CD14-positive monocyte (primary cell): ENCODE results near the gene EFCC1. TPM values are rescaled to one million over a fixed set of nuclear protein-coding genes. Genes with fewer than 3 reads are reported as not detected.

Experiments
- DNase-seq, 3 donors: peaks; one replicate each; pipeline ENCODE4 v3.0.0-alpha.2; 2011 to 2022
- H2AFZ ChIP-seq: 2 replicates; pipeline ENCODE4 v1.6.0; 2012; ENCODE audit warnings: mild to moderate bottlenecking, low read depth, low read length, inconsistent platforms; ENCODE audit not compliant: insufficient read depth, poor library complexity, severe bottlenecking
- H3K27ac ChIP-seq, 2 donors: 1 replicate in 1 of 2; 2 replicates in 1 of 2; pipeline ENCODE4 v1.5.1; 2012 to 2013; ENCODE audit warnings: low read length in 2 of 2, control low read depth in 1 of 2, inconsistent platforms in 1 of 2, low read depth in 1 of 2, mild to moderate bottlenecking in 1 of 2
- H3K27me3 ChIP-seq, 2 donors: one replicate each; pipeline versions ENCODE4 v1.6.0 to v1.6.1; 2011 to 2013; ENCODE audit warnings: low read length in 2 of 2; ENCODE audit not compliant: control insufficient read depth in 2 of 2, insufficient read depth in 2 of 2
- H3K36me3 ChIP-seq, 2 donors: replicated peaks in 1 of 2; 1 replicate in 1 of 2; 2 replicates in 1 of 2; pipeline versions ENCODE4 v1.5.1 to v1.6.1; 2012 to 2013; ENCODE audit warnings: low read length in 2 of 2, control low read depth in 1 of 2, inconsistent platforms in 1 of 2, mild to moderate bottlenecking in 1 of 2; ENCODE audit not compliant: insufficient read depth in 2 of 2, control insufficient read depth in 1 of 2
- H3K4me1 ChIP-seq, 2 donors: 1 replicate in 1 of 2; 2 replicates in 1 of 2; pipeline versions ENCODE4 v1.5.1 to v1.6.1; 2012 to 2013; ENCODE audit warnings: low read length in 2 of 2, control low read depth in 1 of 2, inconsistent platforms in 1 of 2, mild to moderate bottlenecking in 1 of 2, moderate library complexity in 1 of 2; ENCODE audit not compliant: insufficient read depth in 2 of 2, control insufficient read depth in 1 of 2
- H3K4me2 ChIP-seq: replicated peaks from 2 replicates; pipeline ENCODE3; 2012; ENCODE audit warnings: low read length, moderate library complexity, mild to moderate bottlenecking; ENCODE audit not compliant: poor library complexity, severe bottlenecking; ENCODE audit errors: extremely low read depth
- H3K4me3 ChIP-seq, 3 experiments: fragments of 200-600 bp in 1 of 3; sonication (generic) in 1 of 3; replicated peaks in 1 of 3; 1 replicate in 2 of 3; 2 replicates in 1 of 3; pipeline ENCODE4 v1.5.1; 2011 to 2013; ENCODE audit warnings: low read length in 3 of 3, mild to moderate bottlenecking in 3 of 3, control low read depth in 2 of 3, low read depth in 2 of 3, inconsistent platforms in 1 of 3, moderate library complexity in 1 of 3
- H3K79me2 ChIP-seq: 2 replicates; pipeline ENCODE4 v1.6.0; 2012; ENCODE audit warnings: mild to moderate bottlenecking, control low read depth, inconsistent platforms, low read length, moderate library complexity; ENCODE audit not compliant: insufficient read depth
- H3K9ac ChIP-seq: 2 replicates; pipeline ENCODE4 v1.6.0; 2017; ENCODE audit warnings: low read length, mild to moderate bottlenecking; ENCODE audit not compliant: insufficient read depth, poor library complexity, severe bottlenecking
- H3K9me3 ChIP-seq, 2 donors: replicated peaks in 1 of 2; 1 replicate in 1 of 2; 2 replicates in 1 of 2; pipeline versions ENCODE4 v1.5.1 to v1.6.1; 2012 to 2013; ENCODE audit warnings: low read length in 2 of 2, control low read depth in 1 of 2; ENCODE audit not compliant: control insufficient read depth in 1 of 2, insufficient read depth in 1 of 2
- H4K20me1 ChIP-seq: 2 replicates; pipeline ENCODE4 v1.6.0; 2012; ENCODE audit warnings: mild to moderate bottlenecking, low read length, control low read depth, moderate library complexity; ENCODE audit not compliant: insufficient read depth
- H3K27ac Mint-ChIP-seq, 7 donors: one replicate each; pipeline ENCODE4 v1.8.0; 2020; ENCODE audit warnings: mild to moderate bottlenecking in 7 of 7, mixed read lengths in 7 of 7, moderate library complexity in 6 of 7, inconsistent platforms in 2 of 7
- H3K27me3 Mint-ChIP-seq, 3 donors: one replicate each; pipeline ENCODE4 v1.8.0; 2021 to 2022; ENCODE audit warnings: low read depth in 3 of 3, mild to moderate bottlenecking in 3 of 3, mixed read lengths in 3 of 3, moderate library complexity in 3 of 3, inconsistent platforms in 1 of 3
- H3K36me3 Mint-ChIP-seq, 2 donors: one replicate each; pipeline ENCODE4 v1.8.0; 2020; ENCODE audit warnings: mixed read lengths in 2 of 2, inconsistent platforms in 1 of 2, mild to moderate bottlenecking in 1 of 2
- H3K4me1 Mint-ChIP-seq: one replicate; pipeline ENCODE4 v1.8.0; 2020; ENCODE audit warnings: mild to moderate bottlenecking, mixed read lengths
- H3K4me3 Mint-ChIP-seq, 2 donors: one replicate each; pipeline ENCODE4 v1.8.0; 2020; ENCODE audit warnings: mild to moderate bottlenecking in 2 of 2, mixed read lengths in 2 of 2, moderate library complexity in 1 of 2
- H3K9me3 Mint-ChIP-seq, 7 donors: one replicate each; pipeline ENCODE4 v1.8.0; 2020 to 2022; ENCODE audit warnings: mixed read lengths in 7 of 7, mild to moderate bottlenecking in 6 of 7, moderate library complexity in 6 of 7, inconsistent platforms in 2 of 7
- CTCF ChIP-seq: fragments of 200-600 bp; IDR thresholded peaks from one replicate; pipeline ENCODE4 v1.8.0; 2022; ENCODE audit warnings: antibody characterized with exemption, mild to moderate bottlenecking
- WGBS: methylation state at CpG from one replicate; pipeline ENCODE4 v1.1.5; 2013; ENCODE audit warnings: missing lambda C conversion rate; ENCODE audit not compliant: insufficient coverage; 5-methylcytosine and 5-hydroxymethylcytosine counted together
- intact Hi-C, 2 donors: fragments of 100-400 bp; cut with micrococcal nuclease; formaldehyde crosslinking; loops; one replicate each; pipeline versions ENCODE4 v1.15.0 to v1.15.1; 2023
- polyA plus RNA-seq, 3 donors: library from polyadenylated mRNA; depleted of rRNA in 1 of 3; unstranded in 2 of 3; stranded (reverse) in 1 of 3; fragments of 300-500 nt in 2 of 3; fragments of >200 nt in 1 of 3; fragmentation: Illumina TruSeq in 2 of 3; gene quantifications; 1 replicate in 2 of 3; 2 replicates in 1 of 3; pipeline ENCODE4 v1.2.3, GENCODE V29; 2012 to 2021

Gene EFCC1
- polyA plus RNA-seq, 3 donors, result 0.11 to 0.15 TPM; not detected in 1

GRCh38 chr3:129003578-129004112 lies 2.5 kb downstream of the EFCC1 start:
- Mint-ChIP-seq H3K36me3 (no peaks in the 10 kb centered on the region), H3K9me3 (peaks cover 0 to 16% (median 5%) of the 10 kb centered on the region in 7 donors), H3K4me3 (peak overlapping the region; percentile 64 to 85), H3K27ac (no peak overlapping the region), H3K4me1 (peaks cover 15% of the 10 kb centered on the region), H3K27me3 (peaks cover 52 to 62% (median 57%) of the 10 kb centered on the region in 3 donors)
- H3K9ac ChIP-seq, result no peak overlapping the region
- intact Hi-C loops, result no loop called here
- H3K79me2 ChIP-seq, result no peaks in the 10 kb centered on the region
- peaks cover 40 to 52% of the 10 kb centered on the region in 2 donors for H3K27me3 ChIP-seq
- H2AFZ ChIP-seq, result peak overlapping the region; percentile 51
- H3K36me3 ChIP-seq, result no peaks in the 10 kb centered on the region
- no peak for DNase-seq
- H3K9me3 ChIP-seq, result peaks cover 3 to 22% of the 10 kb centered on the region in 2 donors
- no peaks in the 10 kb centered on the region for H4K20me1 ChIP-seq
- H3K27ac ChIP-seq, result no peak overlapping the region
- TF ChIP-seq CTCF, result no peak
- H3K4me3 ChIP-seq, result peak overlapping the region in 2 of 3 experiments; percentile 12 to 65
- peaks cover 9 to 27% of the 10 kb centered on the region in 2 donors for H3K4me1 ChIP-seq
- WGBS, result 12% methylated on average over 55 of the region's 55 CpGs
- H3K4me2 ChIP-seq, result peak overlapping the region; percentile 66

- Mint-ChIP-seq H3K27me3 (peaks cover 44 to 52% (median 45%) of the 10 kb centered on the region in 3 donors), H3K4me1 (peaks cover 15% of the 10 kb centered on the region), H3K4me3 (peak overlapping the region in 1 of 2 donors; percentile 30), H3K27ac (no peak overlapping the region), H3K36me3 (no peaks in the 10 kb centered on the region), H3K9me3 (peaks cover 0 to 16% (median 5%) of the 10 kb centered on the region in 7 donors)
- WGBS, result 90% methylated on average over 4 of the region's 6 CpGs
- H3K4me2 ChIP-seq, result no peak overlapping the region
- no peak overlapping the region for H3K27ac ChIP-seq
- no peak for DNase-seq
- H3K9me3 ChIP-seq, result peaks cover 3 to 22% of the 10 kb centered on the region in 2 donors
- intact Hi-C loops, result no loop called here
- H3K79me2 ChIP-seq, result no peaks in the 10 kb centered on the region
- H2AFZ ChIP-seq, result no peak overlapping the region
- peaks cover 9 to 27% of the 10 kb centered on the region in 2 donors for H3K4me1 ChIP-seq
- TF ChIP-seq CTCF, result no peak
- H4K20me1 ChIP-seq, result no peaks in the 10 kb centered on the region
- peaks cover 39 to 44% of the 10 kb centered on the region in 2 donors for H3K27me3 ChIP-seq
- H3K36me3 ChIP-seq, result no peaks in the 10 kb centered on the region
- H3K4me3 ChIP-seq, result no peak overlapping the region
- no peak overlapping the region for H3K9ac ChIP-seq
Observed at GRCh38 chr3:129004639-129005295, 3.7 kb downstream of the EFCC1 start.
